ENCODE measurements around the gene RBMY1F. TPM values are rescaled to one million over a fixed set of nuclear protein-coding genes. Genes with fewer than 3 reads are reported as not detected.
"Not testable (repeated sequence)": the region's sequence is repeated elsewhere in the genome, so short reads cannot be mapped to it uniquely, and the experiment has no call there.

The RBMY1F gene
- not detected for total RNA-seq
- total RNA-seq (2013), result not detected

GRCh38 chrY:22182823-22183222, at the start of gene RBMY1F:
TSS of gene RBMY1F (minus strand) at chrY:22182923. CDS start at chrY:22180969, 1,954 bp downstream.
- DNase-seq; ATAC-seq; H3K27me3 ChIP-seq (ENCODE audit: control insufficient read depth, insufficient read depth, low read length); H3K9me3 Mint-ChIP-seq; H3K27ac ChIP-seq (ENCODE audit: low read length); H3K4me1 Mint-ChIP-seq; H3K27ac Mint-ChIP-seq; H3K36me3 Mint-ChIP-seq; H3K9me3 ChIP-seq (ENCODE audit: control insufficient read depth, insufficient read depth, low read length); H3K4me1 ChIP-seq (ENCODE audit: control insufficient read depth, insufficient read depth, low read length); H3K36me3 ChIP-seq (ENCODE audit: control insufficient read depth, insufficient read depth, low read length); H3K27me3 Mint-ChIP-seq (ENCODE audit: low read depth in 2 of 2); H3K4me3 ChIP-seq (ENCODE audit: low read length); H3K4me3 Mint-ChIP-seq; intact Hi-C loops (cut with micrococcal nuclease): not testable (repeated sequence)
- no CpG with 5 or more reads among the region's 31 CpGs for WGBS (ENCODE audit: insufficient coverage)

DNA sequence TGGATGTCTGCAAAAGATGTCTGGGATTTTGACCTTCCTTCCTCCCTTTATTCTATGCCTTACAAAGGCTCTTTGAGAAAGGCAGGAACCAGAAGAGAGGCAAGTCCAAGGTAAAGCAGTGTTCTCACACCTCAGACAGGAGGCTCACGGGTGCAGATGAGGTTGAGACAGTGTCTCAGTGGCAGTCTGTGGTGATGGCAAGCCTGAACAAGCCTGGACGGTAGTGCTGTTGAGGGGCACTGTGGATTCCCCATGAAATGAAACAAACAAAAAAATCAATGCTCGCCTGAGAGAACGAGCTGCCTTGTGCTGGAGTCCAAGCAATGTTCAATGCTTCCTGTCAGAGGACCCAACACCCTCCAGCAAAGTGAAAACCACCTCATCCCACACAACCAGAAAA, 31.6 kb downstream of the RBMY1F start:
- ATAC-seq, result not testable (repeated sequence)

DNA sequence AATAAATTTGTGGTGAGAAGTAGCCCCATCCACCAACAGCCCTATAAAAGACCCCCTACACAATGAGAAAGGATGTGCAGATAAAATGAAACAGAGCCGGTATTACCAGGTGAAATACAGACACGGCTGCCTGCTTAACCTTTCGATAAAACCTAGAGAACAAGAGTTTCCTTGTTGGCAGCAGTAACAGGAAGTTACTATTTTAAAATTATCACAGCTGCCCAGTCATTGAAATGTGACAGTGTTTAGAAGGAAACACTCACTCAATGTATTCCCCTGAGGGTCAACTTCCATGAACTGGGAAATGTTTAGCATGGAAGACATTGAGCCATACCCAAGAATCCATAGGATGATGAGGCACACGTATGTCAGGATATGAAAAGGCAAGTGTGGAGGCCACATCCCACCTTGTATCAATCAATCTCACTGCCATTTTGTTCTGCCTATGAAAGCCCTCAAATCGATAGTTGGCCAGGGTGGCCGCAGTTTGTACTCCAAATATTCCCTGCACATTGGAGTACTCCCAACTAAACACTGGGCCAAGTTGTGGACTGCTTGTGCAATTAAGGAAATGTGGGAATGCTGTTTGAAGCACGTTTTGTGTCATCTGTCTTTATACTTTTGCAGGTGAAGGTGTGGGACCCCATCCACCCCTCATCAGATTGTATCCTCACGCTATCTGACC, 41.6 kb downstream of the RBMY1F start:
- H3K4me1 ChIP-seq (ENCODE audit: control insufficient read depth, insufficient read depth, low read length); H3K4me3 Mint-ChIP-seq; H3K9me3 ChIP-seq (ENCODE audit: control insufficient read depth, insufficient read depth, low read length); intact Hi-C loops (cut with micrococcal nuclease); H3K9me3 Mint-ChIP-seq; H3K27ac Mint-ChIP-seq; DNase-seq; H3K27me3 Mint-ChIP-seq (ENCODE audit: low read depth in 2 of 2); H3K27me3 ChIP-seq (ENCODE audit: control insufficient read depth, insufficient read depth, low read length); H3K36me3 ChIP-seq (ENCODE audit: control insufficient read depth, insufficient read depth, low read length); H3K4me3 ChIP-seq (ENCODE audit: low read length); H3K27ac ChIP-seq (ENCODE audit: low read length); H3K36me3 Mint-ChIP-seq; H3K4me1 Mint-ChIP-seq; ATAC-seq: not testable (repeated sequence)
- WGBS (ENCODE audit: insufficient coverage), result no CpG with 5 or more reads among the region's 8 CpGs

More for the DNA sequence above, 31.6 kb downstream of the RBMY1F start:
- H3K27ac ChIP-seq (ENCODE audit: low read length); H3K27me3 ChIP-seq (ENCODE audit: control insufficient read depth, insufficient read depth, low read length); H3K4me3 ChIP-seq (ENCODE audit: low read length); H3K27me3 Mint-ChIP-seq (ENCODE audit: low read depth in 2 of 2); H3K36me3 Mint-ChIP-seq; H3K36me3 ChIP-seq (ENCODE audit: control insufficient read depth, insufficient read depth, low read length); DNase-seq; H3K9me3 Mint-ChIP-seq; H3K9me3 ChIP-seq (ENCODE audit: control insufficient read depth, insufficient read depth, low read length); H3K4me1 Mint-ChIP-seq; intact Hi-C loops (cut with micrococcal nuclease); H3K27ac Mint-ChIP-seq; H3K4me1 ChIP-seq (ENCODE audit: control insufficient read depth, insufficient read depth, low read length); H3K4me3 Mint-ChIP-seq: not testable (repeated sequence)
- WGBS (ENCODE audit: insufficient coverage), result no CpG with 5 or more reads among the region's 4 CpGs

DNA sequence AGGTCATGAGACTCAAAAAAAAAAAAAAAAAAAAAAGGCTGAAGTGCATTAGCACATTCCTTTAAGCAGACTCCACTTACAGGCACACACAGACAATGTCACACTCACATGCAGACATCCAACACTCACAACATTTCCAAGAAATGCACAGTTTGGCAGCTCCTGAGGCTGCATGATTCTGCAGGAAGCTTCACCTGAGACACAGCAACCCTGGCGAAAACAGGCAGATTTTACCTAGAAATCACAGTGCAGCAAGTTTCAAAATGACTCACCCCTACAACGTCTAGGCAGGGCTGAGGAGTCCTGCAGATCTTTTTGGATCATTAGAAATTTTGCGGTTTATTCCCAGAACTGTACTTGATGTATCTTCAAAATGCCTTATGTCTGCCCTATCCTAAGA, 48.0 kb downstream of the RBMY1F start:
- H3K27me3 Mint-ChIP-seq (ENCODE audit: low read depth in 2 of 2); DNase-seq; H3K9me3 Mint-ChIP-seq; H3K27ac ChIP-seq (ENCODE audit: low read length); H3K4me1 Mint-ChIP-seq; H3K27ac Mint-ChIP-seq; H3K36me3 Mint-ChIP-seq; H3K4me1 ChIP-seq (ENCODE audit: control insufficient read depth, insufficient read depth, low read length); H3K27me3 ChIP-seq (ENCODE audit: control insufficient read depth, insufficient read depth, low read length); H3K4me3 ChIP-seq (ENCODE audit: low read length); H3K4me3 Mint-ChIP-seq; H3K36me3 ChIP-seq (ENCODE audit: control insufficient read depth, insufficient read depth, low read length); H3K9me3 ChIP-seq (ENCODE audit: control insufficient read depth, insufficient read depth, low read length); intact Hi-C loops (cut with micrococcal nuclease); ATAC-seq: not testable (repeated sequence)
- WGBS (ENCODE audit: insufficient coverage), result no CpG with 5 or more reads among the region's 3 CpGs

DNA sequence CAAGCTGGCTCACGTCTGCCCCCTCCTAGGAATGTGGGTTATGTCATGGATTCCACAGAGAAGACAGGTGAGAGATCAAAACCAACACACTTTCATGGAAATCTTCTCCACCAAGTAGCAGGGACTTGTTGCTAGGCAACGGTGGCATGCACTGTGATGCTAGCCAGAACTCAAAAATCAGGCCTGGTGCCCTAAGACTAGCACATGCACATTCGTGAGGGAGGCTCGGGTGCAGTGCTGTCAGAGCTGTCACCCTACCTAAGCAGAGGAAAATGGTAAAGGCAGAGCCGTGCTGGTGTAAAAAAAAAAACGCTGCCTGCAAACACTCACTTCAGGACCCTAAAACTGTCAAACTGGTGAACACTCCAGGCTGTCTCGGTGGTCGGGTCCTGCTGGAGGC, 52.2 kb downstream of the RBMY1F start:
- H3K27ac ChIP-seq (ENCODE audit: low read length); H3K27me3 ChIP-seq (ENCODE audit: control insufficient read depth, insufficient read depth, low read length); intact Hi-C loops (cut with micrococcal nuclease); H3K36me3 Mint-ChIP-seq; H3K9me3 Mint-ChIP-seq; H3K9me3 ChIP-seq (ENCODE audit: control insufficient read depth, insufficient read depth, low read length); H3K4me3 Mint-ChIP-seq; H3K27ac Mint-ChIP-seq; H3K4me3 ChIP-seq (ENCODE audit: low read length); DNase-seq; H3K4me1 ChIP-seq (ENCODE audit: control insufficient read depth, insufficient read depth, low read length); H3K27me3 Mint-ChIP-seq (ENCODE audit: low read depth in 2 of 2); ATAC-seq; H3K36me3 ChIP-seq (ENCODE audit: control insufficient read depth, insufficient read depth, low read length); H3K4me1 Mint-ChIP-seq: not testable (repeated sequence)
- WGBS (ENCODE audit: insufficient coverage), result no CpG with 5 or more reads among the region's 8 CpGs

Other genes starting within 250 kb of the RBMY1F start
- gene RBMY1J, start 220.5 kb upstream of the RBMY1F start, total RNA-seq, result not detected